EH (cell line): ENCODE measurements around the gene CRYBA1.
A peak's percentile ranks its signal among the peaks of the same experiment; 100 is the strongest.
"Not testable (repeated sequence)": the region's sequence is repeated elsewhere in the genome, so short reads cannot be mapped to it uniquely, and the experiment has no call there.

Experiments used
- DNase-seq: peaks from one replicate; pipeline ENCODE4 v3.0.0-alpha.2; 2015; ENCODE audit warnings: low read depth

Gene CRYBA1, protein sequence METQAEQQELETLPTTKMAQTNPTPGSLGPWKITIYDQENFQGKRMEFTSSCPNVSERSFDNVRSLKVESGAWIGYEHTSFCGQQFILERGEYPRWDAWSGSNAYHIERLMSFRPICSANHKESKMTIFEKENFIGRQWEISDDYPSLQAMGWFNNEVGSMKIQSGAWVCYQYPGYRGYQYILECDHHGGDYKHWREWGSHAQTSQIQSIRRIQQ

DNA sequence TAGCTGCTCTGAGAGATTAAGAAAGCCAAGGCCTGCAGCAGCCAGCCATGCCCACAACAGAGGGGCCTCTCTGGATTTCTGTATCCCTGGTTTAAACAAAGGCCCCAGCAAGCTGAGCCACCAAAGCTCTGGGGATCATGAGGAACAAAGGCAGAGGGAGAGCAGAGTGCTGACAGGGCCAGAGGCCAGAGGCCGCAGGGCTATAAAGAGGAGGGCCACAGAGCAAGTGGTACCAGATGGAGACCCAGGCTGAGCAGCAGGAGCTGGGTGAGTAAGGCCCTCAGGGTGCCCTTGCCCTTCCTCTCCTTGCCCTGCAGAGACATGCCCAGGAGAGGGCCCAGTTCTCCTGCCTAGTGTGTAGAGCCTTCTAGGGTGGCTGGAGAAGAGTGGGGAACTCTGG is at the start of gene CRYBA1:
TSS of gene CRYBA1 (plus strand) at position 232 of the 400 bp plus-strand sequence. CDS start at position 237, 5 bp downstream.
- DNase-seq, result no peak

DNA sequence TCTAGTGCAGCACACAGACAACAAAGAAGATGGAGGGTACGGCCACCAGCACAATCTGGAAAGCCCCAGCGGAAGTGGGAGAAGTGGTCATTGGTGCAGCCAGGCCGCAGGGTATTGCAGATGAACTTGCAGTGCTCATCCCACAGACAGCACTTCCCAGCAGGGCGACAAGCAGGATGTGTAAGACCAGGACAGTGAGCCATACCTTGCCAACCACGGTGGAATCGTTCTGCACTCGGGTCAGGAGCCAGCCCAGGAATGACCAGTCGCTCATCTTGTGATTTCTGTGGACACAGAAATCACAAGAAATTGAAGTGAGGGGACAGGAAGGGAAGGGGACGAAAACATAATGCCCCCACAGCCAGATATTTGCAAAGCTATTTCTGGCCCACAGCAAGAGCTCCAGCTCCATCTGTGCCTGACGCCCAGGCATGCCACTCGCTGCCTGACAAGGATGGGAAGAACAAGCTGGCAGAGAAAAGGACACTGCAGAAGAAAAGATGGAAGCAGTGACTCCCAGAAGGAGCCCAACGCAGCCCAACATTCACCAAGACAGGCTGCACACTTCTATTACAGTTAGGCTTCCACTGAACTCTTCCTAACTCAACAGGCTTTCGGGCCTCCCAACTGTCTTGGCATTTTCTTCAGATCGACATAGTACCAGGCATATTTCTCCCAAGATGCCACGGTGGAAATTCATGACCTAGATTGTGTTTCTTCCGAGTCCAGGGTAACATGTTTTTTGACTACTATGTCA is 49.0 kb upstream of the CRYBA1 start:
- DNase-seq, result no peak

DNA sequence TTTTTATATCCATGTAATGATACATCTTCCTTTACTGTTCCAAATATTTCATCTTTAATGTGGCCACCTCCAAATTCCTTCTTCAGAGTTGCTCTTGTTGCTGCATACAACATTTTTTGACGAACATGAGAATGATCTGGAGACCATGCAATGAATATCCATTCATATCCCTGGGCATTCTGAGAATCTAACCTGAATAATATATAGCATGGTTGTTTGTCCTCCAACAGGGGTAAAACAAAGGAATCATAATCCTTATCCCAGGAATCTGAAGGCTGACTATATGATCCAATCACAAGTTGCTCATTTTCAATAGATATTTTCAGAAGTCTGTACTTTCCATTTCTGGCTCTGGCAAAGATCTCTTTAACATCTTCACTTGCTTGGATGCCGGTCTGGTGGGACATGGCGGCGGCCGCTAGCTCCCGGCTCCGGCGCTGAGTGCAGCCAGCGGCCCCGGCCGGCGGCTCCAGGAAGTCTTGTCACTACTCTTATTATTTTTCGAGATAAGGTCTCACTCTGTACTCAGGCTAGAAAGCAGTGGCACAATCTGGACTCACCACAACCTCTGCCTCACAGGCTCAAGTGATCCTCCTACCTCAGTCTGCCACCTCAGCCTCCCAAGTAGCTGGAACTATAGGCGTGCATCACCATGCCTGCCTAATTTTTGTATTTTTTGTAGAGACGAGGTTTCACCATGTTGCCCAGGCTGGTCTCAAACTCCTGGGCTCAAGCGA is 42.4 kb upstream of the CRYBA1 start:
- not testable (repeated sequence) for DNase-seq

DNA sequence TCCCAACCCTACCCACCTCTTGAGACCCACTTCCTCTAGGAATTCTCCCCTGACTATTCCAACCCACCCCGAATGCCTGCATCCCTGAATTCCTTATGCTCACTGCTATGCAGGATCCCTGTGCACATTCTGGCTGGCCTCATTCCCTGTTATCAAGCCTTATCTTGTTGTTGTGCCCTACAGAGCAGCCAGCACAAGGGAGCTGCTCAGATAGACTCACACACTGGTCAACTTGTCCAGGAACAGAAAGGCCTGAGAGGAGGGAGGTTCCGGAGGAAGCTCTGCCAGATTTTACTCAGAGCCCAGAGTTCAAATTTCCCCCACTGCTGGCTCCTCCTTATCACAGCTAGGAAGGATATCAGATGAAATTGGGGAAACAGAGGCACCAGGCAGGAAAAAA is 41.6 kb upstream of the CRYBA1 start:
- DNase-seq, result no peak

DNA sequence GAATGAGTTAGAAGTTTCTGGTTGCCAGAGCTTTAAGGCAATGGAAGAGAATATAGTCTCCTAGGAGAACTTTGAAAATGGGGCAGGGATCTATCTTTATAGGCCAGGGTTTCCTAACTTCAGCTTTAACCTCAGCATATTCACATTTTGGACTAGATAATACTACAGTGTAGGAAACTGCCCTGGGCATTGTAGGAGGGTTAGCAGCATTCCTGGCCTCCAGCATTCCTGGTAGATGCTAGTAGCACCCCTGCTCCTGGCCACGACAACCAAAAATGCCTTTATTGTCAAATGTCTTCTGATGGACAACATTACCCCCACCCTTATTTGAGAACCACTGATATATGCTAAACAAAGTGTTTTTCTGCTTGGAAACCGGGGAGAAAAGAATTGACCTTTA is 38.7 kb upstream of the CRYBA1 start:
- DNase-seq, result peak; percentile 16

DNA sequence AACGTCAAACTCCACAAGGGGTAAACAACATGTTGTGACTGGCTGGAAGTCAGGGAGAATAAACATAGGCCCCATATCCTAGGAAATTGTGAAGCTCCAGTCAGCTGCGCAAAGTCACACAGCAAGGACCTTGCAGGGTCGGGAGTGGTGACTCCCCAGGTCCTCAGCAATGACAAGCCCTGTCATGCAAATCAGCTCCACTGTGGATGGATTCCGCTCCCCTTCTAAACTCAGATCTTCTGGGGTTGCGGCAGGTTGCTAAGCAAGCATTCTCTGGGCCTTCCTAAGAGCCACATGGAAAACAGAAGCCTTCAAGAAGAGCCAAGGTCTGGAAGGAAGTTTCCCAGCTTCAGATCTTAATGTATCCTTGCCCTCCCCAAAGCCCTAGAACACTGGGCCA is 37.6 kb upstream of the CRYBA1 start:
- DNase-seq, result no peak

DNA sequence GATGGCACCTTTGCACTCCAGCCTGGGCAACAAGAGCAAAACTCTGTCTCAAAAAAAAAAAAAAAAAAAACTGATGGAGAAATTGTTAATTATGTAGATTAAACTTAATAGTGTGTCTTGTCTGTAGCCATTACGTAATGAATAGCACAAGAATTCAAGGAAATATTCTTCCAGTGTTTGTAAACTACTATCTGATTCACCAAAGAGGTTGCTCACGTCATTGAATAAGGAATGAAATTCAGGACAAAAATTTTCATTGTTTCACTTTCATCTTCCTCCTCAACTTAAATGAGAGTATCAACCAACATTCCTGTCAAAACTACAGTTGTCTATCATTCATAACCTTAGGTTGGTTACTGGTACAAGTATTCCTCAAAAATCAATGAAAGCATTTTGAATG is 35.8 kb upstream of the CRYBA1 start:
- DNase-seq, result peak; percentile 56

DNA sequence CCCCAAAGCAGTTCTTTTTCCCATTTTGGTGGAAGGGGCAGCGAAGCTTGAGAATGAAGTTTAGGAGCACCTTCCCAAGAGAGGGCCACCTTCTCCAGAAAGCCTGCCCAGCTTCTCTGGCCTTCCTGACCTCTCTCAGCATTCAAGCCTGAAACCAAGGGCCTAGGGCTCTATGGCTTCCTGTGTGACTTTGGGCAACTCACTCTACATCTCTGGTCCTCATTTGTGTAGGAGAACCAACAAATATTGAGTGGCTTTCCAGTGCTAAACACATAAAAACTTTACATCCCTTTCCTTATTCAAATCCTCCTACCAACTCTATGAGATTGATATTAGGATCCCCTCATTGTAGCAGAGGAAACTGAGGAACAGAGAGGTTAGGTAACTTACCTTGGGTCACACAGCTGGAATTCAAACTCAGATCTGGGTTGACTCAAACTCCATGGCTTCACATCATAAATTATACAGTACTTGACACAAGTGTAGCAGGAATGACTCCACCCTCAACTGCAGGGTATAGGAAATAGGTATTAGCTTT is 34.5 kb upstream of the CRYBA1 start:
- no peak for DNase-seq

DNA sequence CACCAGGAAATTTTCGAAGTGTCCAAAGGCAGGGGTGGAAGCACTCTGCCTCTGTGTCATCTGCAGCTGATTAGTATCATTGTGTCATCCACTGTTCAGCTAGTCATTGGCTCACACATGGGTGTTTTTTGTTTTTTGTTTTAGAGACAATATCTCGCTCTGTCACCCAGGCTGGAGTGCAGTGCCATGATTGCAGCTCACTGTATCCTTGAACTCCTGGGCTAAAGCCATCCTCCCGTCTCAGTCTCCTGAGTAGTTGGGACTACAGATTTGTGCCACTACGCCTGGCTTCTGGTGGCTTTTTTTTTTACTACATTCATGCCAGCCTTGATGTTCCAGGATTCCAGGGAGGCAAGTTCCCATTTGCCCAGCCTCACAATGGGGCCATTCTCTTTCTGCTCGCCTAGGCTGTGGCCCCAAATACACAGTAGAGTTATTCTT is 34.0 kb upstream of the CRYBA1 start:
- peak; percentile 46 for DNase-seq

DNA sequence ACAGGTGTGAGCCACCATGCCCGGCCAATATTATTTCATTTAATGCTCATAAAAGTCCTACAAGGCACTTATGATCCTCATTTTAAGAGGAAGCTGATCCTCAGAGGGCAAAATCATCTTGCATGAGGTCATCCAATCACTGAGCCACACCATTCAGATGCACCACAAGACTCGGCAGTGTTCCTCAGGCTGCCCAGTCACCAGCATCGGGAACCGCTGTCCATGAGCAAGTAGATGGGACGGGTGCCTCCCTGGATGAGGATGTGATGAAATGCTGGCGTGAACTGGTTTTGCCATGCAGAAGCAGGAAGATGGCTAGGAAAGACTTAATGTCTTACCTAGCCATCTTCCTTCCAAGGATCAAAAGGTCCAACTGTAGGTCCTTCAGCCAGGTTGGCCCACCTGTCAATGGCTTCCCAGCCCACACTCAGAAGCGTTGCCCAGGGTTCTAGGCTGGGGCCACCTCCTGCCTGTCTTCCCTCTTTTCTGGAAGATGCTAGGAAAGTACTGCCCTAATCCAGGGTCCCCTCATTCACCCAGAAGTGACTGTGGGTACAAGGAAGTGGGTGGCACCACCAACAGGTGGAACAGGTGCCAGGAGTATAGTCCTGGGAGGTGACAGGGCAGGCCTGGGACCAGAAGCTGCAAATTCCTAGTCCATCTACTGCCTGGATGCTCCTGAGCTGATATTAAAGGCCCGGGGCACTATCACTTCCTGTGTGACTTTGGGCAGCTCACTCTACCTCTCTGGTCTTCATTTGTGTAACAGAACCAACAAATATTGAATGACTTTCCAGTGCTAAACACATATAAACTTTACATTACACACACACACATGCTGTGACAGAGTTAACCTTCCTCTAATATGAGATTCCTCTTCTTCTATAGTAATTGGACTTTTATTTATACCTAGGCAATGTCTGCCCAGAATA is 32.2 kb upstream of the CRYBA1 start:
- no peak for DNase-seq

DNA sequence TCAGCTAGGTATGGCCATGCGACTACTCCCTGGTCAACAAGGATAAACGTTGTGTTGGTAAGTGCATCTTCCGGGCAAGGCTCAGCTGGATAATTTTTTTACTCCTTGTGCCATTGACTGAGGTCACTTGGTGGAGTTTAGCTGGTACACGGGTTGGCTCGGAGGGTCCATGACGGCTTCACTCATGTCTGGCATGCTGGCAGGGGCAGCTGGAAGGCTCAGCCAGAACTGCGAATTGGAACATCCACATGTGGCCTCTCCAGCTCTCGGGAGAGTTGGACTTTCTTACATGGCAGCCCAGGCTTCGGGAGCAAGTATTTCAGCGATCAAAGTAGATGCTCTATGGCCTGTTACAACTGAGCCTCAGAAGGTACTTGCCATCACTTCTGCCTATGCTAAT is 31.5 kb upstream of the CRYBA1 start:
- DNase-seq, result no peak

DNA sequence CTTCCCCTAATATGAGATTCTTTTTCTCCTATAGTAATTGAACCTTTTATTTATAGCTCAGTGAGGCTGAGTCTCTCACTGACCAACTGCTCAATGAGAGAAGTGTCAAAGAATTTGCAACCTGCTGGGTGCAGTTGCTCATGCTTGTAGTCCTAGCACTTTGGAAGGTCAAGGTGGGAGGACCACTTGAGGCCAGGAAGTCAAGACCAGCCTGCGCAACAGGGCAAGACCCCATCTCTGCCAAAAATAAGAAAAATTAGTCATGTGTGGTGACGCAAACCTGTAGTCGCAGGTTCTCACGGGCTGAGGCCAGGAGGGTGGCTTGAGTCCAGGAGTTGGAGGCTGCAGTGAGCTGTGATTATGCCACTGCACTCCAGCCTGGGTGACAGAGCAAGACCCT is 30.9 kb upstream of the CRYBA1 start:
- DNase-seq, result peak; percentile 21

DNA sequence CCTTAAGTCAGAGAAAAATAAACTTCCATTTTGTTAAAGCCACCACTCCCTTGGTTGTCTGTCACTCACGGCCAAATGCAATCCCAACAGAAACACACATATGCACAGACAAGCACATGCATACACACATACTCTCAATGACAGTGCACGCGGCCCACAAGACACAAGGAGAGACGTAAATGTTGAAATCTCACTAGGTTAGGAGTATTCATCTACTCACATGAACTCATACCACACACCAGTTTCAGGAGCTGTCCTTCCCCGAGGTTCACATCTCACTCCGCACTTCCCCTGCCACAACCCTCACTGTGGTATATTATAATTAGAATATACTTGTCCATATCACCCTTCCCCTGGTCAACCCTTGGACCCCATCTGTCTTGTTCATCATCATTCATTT is 30.5 kb upstream of the CRYBA1 start:
- DNase-seq, result no peak

DNA sequence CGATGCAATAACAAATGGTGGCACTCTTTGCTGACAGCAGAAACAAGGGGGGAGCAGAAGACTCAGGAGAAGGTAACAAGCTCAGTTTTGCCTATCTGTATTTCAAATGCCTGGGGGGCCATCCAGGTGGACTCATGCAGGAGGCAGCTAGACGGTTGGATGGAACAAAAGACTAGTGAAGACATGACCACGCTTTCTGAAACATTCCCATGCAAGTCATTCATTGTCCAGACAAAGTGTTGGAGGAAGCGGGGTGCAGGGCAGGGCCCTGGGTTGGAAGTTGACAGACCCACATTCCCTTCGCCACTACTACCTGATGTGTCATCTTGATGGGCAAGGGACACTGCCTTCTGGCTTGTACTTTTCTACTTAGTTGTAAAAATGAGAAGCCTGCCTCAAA is 29.8 kb upstream of the CRYBA1 start:
- DNase-seq, result no peak

DNA sequence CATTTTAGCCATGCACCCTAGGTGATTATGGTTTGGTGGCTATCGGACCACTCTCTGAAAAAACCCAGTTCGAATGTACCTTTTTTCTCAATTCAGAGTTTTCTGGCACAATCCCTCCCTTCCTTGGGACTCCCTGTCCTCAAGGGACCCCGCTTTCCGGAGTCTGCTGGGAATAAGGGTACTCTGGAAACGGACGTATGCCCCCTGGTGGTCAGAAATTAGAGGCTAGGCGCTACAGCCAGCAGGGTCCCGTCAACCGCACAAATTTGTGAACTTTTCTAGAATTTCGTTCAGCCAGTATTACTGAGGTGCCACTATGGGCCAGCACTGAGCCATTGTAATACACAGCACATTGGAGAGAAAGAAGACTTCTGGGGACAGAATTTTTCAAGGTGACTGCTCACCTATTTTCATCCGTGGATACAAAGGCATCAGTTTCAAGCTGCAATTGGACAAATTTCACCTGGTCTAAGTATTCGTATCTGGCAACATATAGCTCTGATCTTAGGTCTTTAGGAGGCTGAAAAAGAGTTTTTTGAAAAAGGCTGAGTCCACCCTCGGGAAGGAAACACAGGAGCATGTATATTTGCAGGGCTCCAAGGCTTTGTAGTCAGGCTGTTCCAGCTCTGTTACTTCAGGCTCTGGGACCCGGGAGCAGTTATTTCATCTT is 27.1 kb upstream of the CRYBA1 start:
- DNase-seq, result peak; percentile 86

DNA sequence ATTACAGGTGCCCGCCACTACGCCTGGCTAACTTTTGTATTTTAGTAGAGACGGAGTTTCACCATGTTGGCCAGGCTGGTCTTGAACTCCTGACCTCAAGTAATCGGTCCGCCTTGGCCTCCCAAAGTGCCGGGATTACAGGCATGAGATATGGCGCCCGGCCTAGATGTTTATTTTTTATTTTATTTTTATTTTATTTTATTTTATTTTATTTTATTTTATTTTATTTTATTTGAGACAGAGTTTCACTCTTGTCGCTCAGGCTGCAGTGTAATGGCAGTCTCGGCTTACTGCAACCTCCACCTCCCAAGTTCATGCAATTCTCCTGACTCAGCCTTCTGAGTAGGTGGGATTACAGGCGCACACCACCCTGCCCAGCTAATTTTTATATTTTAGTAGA is 25.3 kb upstream of the CRYBA1 start:
- not testable (repeated sequence) for DNase-seq

DNA sequence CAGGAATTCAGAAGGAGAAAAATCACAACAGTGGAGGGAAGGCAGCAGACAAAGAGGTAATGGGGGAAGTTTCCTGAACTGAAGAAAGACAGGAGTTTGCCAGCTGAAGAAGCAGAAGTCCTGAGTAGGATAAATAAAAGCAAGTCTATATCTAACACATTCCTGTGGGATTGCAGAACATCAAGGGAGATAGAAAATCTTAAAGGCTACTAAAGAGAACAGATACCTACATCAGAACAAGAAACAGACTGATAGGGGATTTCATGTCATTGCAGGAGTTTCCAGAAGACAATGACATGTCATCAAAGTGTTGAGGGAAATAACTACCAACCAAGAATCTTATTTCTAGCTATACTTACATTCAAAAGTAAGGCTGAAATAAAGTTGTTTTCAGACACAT is 21.3 kb upstream of the CRYBA1 start:
- DNase-seq, result no peak

DNA sequence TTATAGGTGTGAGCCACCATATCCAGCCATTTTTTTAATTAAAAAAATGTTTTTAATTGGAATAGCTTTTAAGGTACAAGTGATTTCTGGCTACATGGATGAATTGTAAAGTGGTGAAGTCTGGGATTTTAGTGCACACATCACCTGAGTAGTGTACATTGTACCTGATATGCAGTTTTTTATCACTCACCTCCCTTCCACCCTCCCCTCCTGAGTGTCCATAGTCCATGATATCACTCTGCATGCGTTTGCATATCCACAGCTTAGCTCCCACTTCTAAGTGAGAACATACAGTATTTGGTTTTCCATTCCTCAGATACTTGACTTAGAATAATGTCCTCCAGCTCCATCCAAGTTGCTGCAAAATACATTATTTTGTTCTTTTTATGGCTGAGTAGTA is 13.4 kb upstream of the CRYBA1 start:
- DNase-seq, result no peak

DNA sequence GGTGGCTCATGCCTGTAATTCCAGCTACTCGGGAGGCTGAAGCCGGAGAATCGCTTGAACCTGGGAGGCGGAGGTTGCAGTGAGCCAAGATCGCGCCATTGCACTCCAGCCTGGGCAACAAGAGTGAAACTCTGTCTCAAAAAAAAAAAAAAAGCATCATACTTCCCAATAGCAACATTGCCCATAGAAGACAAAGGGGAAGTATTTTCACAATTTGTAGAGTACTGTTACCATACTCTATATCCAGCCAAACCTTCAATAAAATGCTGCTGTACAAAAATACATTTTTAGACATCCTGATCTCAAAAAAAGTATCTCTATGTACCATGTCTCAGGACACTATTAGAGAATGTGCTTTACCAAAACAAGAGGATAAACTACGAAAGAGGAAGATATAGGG is 11.7 kb upstream of the CRYBA1 start:
- DNase-seq, result not testable (repeated sequence)

DNA sequence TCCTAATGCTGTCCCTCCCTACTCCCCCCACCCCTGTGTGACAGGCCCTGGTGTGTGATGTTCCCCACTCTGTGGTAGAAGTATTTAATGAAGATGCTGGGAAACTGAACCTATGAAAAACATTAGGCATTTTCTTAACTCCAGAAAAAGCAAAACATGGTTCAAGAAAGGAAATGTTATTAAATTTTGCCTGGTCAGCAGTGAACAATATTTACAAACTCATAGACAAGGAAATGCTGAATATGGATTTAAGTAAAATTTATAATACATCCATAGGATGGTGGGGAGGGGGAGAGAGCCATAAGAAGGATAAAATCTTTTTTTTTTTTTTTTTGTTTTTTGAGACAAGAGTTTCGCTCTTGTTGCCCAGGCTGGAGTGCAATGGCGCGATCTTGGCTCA is 10.8 kb upstream of the CRYBA1 start:
- DNase-seq, result no peak

DNA sequence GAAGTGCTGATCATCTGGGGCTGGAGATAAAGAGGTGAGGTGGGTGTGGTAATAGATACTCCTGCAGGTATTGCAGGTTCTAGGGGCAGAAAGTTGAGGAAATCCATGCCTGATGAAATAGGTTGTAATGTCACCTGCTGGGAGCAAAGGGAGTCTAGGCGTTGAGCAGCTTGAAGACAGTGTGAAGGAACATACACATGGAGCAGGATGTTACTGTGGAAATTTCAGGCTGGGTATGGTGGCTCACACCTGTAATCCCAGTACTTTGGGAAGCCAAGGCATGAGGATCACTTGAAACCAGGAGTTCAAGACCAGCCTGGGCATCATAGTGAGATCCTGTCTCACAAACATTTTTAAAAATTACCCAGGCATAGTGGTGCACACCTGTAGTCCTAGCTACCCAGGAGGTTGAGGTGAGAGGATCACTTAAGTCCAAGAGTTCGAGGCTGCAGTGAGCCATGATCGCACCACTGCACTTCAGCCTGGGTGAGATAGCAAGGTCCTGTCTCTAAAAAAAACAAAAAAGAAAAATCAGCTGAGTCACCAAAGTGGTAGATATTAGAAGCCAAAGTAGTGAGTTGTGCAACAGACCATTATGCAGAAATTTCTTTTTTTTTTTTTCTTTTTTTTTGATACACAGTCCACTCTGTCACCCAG is 9.1 kb upstream of the CRYBA1 start:
- DNase-seq, result peak; percentile 81
